Measurements from ENCODE around the gene DNAJC13.
A peak's percentile ranks its signal among the peaks of the same experiment; 100 is the strongest.
"Not testable (repeated sequence)": the region's sequence is repeated elsewhere in the genome, so short reads cannot be mapped to it uniquely, and the experiment has no call there.

The DNAJC13 gene, protein sequence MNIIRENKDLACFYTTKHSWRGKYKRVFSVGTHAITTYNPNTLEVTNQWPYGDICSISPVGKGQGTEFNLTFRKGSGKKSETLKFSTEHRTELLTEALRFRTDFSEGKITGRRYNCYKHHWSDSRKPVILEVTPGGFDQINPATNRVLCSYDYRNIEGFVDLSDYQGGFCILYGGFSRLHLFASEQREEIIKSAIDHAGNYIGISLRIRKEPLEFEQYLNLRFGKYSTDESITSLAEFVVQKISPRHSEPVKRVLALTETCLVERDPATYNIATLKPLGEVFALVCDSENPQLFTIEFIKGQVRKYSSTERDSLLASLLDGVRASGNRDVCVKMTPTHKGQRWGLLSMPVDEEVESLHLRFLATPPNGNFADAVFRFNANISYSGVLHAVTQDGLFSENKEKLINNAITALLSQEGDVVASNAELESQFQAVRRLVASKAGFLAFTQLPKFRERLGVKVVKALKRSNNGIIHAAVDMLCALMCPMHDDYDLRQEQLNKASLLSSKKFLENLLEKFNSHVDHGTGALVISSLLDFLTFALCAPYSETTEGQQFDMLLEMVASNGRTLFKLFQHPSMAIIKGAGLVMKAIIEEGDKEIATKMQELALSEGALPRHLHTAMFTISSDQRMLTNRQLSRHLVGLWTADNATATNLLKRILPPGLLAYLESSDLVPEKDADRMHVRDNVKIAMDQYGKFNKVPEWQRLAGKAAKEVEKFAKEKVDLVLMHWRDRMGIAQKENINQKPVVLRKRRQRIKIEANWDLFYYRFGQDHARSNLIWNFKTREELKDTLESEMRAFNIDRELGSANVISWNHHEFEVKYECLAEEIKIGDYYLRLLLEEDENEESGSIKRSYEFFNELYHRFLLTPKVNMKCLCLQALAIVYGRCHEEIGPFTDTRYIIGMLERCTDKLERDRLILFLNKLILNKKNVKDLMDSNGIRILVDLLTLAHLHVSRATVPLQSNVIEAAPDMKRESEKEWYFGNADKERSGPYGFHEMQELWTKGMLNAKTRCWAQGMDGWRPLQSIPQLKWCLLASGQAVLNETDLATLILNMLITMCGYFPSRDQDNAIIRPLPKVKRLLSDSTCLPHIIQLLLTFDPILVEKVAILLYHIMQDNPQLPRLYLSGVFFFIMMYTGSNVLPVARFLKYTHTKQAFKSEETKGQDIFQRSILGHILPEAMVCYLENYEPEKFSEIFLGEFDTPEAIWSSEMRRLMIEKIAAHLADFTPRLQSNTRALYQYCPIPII (N-terminal part only)
- total RNA-seq, result 91.4 to 176 (median 140) reads per million in 4 experiments

DNA sequence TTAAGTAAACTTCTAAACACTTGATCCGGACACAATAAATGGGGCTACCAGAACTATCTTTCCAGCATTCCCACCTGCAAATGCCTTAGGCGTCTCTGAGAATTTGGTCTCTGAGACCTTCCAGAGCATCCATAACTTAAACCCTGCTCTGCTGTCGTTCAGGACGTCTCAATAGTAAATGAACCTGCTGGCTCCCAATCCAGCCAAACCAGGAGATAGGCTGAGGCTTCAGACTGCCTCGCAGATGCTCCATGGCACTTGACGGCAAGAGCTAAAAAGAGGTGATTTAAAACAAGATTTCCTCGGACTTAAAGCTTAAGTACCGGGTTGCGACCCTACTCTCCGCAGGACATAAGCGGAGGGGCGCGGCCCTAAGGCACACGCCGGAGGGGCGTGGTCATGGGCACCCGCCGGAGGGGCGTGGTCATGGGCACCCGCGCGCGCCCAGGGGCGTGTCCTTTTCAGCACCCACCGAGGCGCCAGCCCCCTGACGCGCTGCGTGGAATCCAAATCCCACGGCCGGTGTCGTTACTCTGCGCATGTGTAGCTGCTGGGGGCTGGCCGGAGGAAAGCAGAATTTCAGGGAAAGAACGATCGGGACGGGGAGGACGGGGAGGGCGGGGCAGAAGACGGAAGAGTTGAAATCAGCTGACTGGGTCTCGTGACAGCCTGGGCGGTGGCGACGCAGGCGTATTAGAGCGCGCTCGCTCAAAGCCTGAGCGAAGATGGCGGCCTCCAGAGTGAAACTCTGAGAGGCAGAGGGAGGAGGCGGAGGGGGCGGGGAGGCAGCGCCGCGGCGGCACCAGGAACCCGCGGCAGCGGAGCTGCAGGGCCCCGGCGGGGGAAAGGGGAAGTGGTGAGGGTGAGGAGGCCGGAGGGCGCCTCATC lies at the start of gene DNAJC13:
Gene DNAJC13, plus strand, starts transcription at position 696 of the 888 bp plus-strand sequence. CDS start 17,049 bp downstream, outside the sequence.
- peak; percentile 83 for DNase-seq

- no peak for DNase-seq
Measured at GRCh38 chr3:132368515-132368914, 48.8 kb upstream of the DNAJC13 start.

DNA sequence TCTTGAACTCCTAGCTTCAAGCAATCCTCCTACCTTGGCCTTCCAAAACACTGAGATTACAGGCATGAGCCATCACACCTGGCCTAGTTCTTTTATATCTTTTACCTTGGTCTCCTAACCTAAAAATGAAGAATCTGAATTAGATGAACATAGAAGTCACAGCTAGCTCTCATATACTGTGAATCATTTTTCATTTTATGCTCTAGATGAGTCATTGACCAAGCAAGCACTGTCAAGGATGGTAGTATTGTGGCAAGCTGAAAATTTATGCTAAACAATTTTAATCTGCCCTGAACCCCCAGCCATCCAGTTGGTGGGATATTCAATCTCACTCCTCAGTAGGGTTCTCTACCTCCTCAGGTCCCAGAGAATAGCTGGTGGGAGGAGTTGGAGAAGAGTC lies 48.3 kb upstream of the DNAJC13 start:
- no peak for DNase-seq

GRCh38 chr3:132376945-132377354 lies 40.4 kb upstream of the DNAJC13 start:
- not testable (repeated sequence) for DNase-seq

DNA sequence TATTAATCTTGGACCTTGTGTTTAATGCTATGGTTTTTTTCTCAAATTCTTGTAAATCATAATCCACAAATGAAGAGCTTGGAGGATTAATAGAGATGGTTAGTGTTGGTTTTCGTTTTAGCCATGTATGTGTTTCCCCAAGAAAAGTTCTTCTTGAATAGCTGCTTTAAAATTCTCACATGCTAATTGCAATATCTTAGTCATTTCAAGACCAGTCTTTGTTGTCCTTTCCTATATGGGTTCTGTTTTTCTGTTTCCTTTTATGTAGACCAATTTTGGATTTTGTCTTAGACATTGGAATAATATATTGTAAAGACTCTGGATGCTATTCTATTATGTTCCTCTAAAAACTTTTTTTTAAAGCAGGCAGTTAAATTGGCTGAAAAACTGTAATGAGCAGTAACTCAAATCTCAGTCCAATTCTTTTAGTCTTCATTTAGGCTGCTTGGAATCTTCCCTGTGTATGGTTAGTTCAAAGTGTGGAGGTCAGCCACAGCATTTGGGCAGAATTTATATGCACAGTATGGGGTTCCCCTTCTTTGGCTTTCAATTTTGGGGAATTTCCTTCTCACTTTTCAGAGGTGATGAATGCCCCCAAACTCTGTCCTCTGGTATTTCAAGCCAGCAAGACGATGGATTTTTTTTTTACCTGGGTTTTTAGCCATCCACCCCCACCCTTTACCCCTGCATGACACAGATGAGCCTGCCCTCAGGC lies 39.1 kb upstream of the DNAJC13 start:
- DNase-seq, result no peak

DNA sequence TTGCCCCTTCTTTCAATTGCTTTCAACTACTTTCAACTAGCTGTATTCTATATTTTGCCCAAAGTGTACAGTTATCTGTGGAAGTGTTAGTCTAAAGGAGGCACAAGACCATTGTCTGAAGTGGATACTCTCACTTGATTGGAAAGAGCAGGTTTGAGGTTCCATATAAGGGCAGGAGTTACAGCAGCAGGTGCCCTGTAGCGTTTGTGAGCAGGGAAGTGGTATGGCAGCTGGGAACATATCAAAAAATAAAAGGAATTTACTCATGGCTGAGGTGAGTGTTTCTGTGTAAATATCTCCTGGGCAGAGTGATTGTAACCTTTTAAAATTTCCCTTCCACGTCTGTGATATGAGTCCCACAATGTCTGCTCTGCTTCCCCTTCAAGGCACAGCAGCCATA lies 38.5 kb upstream of the DNAJC13 start:
- no peak for DNase-seq

- no peak for DNase-seq
Measured at GRCh38 chr3:132380920-132381319, 36.4 kb upstream of the DNAJC13 start.

GRCh38 chr3:132381348-132381944 lies 35.9 kb upstream of the DNAJC13 start:
- DNase-seq, result no peak

DNA sequence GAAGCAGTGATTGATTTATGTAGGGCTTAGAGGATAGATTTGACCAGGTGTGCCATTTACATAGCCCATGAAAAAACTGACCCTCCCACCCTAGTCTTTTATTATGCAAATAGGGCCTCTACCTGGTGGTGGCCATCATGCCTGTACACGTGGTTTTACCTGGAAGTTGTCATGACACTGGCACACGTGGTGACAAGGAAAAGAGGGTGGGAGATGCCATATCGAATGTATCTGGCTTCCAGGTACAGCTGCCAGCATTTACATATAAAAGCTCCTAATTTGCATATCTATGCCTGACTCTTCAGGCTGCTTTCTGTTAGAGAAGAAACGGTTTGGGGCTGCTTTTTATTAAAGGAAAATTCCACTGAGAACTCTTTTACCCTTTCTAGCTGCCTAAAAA lies 35.0 kb upstream of the DNAJC13 start:
- DNase-seq, result no peak

DNA sequence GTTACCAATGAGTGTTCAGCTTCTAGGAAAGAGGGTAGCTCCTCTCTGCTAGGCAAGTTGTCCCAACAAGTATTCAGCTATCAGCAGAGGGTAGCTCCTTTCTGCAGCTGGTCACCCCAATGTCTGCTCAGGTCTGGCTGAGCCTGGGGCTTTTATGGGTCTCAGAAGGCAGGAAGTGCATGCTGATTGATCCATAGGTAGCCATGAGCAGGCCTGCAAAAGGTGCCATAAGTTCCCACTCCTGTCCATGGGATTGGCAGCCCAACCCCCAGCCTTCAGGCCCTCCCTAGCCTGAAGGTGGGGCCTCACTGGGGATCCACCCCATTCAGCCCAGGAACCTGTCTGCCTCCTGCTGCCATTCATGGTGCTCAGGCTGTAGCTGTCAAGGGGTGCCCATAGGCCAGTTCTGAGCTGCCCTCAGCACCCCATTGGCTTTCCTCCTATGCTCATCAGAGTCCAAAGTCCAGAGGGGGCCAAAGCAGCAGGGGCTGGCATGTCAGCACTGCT lies 34.6 kb upstream of the DNAJC13 start:
- DNase-seq, result no peak

- DNase-seq, result no peak
Measured at GRCh38 chr3:132386259-132386658, 31.0 kb upstream of the DNAJC13 start.

DNA sequence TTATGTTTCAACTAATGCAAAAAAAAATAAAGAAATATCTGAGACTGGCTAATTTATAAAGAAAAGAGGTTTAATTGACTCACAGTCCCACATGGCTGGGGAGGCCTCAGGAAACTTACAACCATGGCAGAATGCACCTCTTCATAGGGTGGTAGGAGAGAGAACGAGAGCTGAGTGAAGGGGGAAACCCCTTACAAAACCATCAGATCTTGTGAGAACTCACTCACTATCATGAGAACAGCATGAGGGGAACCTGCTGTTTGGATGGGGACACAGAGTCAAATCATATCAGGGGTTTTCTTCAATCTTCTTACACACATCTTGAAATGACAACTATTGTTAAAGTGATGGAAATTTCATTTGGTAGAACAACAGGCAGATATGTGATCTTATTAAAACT lies 24.6 kb upstream of the DNAJC13 start:
- not testable (repeated sequence) for DNase-seq

DNA sequence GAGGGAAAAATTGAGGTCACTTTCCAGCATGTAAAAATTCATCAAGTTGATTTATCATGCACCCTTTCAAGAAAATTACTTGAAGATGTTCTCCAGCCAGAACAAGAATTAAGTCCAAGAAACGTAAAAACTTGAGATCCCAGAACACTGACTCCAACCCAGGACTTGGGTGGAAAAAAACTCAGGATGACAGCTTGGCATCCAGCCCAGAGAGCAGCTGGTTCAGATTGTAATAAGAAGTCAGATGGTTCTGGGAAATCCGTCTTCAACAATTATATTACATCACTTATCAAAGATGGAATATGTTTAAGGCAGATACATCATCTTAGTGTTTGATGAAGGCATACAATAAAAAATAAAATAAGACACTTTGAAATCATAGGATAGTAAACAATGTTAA lies 23.0 kb upstream of the DNAJC13 start:
- no peak for DNase-seq

DNA sequence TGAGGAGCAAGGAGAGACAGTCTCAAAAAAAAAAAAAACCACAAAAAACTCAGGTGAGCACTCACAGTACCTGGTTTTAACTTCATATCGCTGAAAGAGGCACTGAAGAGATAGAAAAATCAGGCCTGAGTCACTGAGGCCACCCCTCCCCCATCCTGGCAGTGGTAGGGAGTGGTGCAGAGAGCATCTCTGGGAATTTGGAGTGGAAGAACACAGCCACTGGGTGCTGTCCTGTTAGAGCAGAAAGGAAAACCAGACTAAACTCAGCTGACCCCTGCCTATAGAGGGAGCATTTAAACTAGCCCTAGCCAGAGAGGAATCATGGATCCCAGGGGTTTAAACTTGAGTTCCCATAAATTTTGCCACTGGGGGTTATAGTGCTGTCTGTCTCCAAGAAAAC lies 22.2 kb upstream of the DNAJC13 start:
- DNase-seq, result no peak

- no peak for DNase-seq
Measured at GRCh38 chr3:132396255-132396654, 21.0 kb upstream of the DNAJC13 start.

DNA sequence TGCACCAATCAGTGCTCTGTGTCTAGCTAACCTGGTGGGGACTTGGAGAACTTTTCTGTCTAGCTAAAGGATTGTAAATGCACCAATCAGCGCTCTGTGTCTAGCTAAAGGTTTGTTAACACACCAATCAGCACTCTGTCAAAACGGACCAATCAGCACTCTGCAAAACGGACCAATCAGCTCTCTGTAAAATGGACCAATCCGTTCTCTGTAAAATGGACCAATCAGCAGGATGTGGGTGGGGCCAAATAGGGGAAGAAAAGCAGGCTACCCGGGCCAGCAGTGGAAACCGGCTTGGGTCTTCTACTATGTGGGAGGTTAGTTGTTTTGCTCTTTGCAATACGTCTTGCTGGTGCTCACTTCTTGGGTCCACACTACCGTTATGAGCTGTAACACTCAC lies 20.5 kb upstream of the DNAJC13 start:
- DNase-seq, result not testable (repeated sequence)

- no peak for DNase-seq
Measured at GRCh38 chr3:132399054-132399929, 18.0 kb upstream of the DNAJC13 start.

DNA sequence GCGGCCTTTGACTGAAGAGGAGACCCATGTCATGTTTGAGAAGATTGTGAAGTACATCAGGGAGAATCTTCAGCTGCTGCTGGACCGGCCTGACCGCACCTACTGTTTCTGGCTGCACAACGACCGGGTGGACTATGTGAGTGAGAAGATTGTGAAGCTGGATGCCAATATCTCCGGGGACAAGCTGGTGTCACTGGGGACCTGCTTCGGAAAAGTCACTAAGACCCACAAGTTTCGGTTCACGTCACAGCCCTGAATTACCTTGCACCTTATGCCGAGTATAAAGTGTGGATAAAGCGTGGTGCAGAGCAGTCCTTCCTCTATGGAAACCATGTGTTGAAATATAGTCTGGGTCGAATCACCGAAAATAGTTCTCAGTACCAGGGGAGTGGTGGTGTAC lies 16.0 kb upstream of the DNAJC13 start:
- DNase-seq, result no peak

DNA sequence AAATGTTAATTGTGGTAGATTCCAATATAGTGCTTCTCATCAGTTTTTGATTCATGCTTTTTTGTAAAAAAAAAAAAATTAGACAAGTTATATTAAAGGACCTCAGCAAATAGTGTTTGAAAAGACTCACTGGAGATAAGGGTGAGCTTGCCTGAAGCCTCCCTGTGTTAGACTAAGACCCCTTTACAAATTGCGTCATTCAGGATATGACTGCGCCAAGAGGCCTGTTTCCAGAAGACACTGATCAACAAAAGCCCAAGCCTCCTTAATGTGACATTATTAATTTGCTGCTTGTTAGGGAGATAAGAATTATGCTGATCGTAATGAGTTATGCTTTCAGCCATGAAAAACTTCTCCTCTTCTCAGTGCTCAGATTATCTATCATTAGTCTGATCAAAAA lies 13.0 kb upstream of the DNAJC13 start:
- no peak for DNase-seq

DNA sequence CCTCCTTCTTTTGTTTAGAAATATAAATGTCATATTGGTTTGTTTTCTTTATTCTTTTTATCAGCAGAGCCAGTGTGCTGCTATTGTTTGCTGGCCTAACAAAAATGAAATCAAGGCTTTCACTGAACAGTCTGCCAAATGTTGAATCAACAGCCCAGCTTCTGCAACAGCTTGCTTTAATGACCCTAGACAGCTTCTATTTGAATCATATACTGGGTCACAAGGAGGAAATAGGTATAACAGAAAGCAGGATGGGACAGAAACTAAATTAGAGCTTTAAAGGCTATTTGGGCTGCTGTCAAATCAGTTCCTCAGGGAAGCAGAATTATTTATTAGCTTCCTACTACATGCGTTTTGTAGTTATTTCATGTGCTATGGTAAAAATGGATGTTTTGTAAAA lies 12.1 kb upstream of the DNAJC13 start:
- no peak for DNase-seq

Data from effector CD8-positive, alpha-beta T cell (primary cell).